GM21786 (cell line): ENCODE data around the gene EED.
"Not testable (repeated sequence)": the region's sequence is repeated elsewhere in the genome, so short reads cannot be mapped to it uniquely, and the experiment has no call there.

Experiments used
- ATAC-seq: cut with Tn5 transposase; IDR thresholded peaks from one replicate; pipeline ENCODE4 v1.9.1; 2021; ENCODE audit not compliant: unreplicated experiment

EED gene

DNA sequence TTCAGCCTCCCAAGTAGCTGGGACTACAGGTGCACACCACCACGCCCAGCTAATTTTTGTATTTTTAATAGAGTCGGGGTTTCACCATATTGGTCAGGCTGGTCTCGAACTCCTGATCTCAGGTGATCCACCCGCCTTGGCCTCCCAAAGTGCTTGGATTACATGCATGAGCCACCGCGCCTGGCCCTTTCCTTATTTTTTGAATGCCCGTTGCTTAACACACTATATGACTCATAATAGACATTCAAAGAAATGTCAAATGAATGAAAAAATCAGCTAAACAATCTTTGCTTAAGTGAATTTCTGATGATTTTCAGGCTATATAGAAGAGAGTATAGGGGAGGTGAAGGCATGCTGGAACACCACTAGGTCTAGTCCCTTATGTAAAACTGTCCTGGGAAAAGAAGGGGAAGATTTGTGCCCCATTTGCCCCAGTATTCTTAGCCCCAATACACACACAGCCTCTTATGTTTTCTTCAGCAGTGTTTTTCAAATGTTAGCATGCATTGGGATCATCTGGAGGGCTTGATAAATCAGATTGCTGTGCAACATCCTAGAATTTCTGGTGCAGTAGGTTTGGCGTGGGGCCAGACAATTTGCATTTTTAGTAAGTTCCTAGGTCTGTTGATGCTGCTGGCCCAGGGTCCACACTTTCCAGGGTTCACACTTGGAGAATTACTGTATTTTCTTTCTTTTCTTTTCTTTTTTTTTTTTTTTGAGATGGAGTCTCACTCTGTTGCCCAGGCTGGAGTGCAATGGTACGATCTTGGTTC lies 45.1 kb downstream of the EED start:
- ATAC-seq = not testable (repeated sequence)

DNA sequence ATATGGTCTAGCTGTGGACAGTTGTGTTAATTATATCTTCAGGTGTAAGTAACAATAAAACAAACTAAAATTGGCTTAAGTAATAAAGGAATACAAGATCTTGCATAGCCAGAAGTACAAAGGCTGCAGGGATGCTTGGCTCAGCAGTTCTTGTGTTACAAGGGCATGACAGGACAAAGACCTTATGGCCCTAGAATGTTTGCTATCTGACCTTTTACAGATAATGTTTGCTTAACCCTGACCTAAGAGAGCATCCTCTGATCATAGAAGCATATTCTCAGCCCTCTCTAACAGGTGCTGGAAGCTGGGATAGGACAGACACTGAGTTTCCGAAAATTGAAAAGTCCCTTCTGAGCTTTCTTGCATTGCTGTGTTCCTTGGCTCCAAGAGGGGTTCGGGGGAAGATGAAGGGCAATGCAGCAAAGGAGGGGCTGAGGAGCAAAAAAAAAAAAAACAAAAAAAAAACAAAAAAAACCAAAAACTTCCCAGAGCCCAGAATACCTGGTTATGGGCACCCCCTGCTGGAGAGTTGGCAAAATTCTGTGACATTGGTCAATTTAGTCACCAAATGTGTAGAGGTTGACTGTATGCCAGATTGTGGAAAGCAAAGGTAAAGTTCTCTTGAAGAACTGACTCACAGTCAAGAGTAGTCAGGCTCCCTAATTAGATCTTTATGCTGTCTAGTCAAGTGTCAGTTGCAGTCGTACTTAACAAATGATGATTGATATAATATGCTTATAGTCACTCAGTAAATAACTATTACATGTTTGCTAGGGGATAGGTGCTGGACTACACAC lies 47.1 kb downstream of the EED start:
- peak; percentile 20 for ATAC-seq

DNA sequence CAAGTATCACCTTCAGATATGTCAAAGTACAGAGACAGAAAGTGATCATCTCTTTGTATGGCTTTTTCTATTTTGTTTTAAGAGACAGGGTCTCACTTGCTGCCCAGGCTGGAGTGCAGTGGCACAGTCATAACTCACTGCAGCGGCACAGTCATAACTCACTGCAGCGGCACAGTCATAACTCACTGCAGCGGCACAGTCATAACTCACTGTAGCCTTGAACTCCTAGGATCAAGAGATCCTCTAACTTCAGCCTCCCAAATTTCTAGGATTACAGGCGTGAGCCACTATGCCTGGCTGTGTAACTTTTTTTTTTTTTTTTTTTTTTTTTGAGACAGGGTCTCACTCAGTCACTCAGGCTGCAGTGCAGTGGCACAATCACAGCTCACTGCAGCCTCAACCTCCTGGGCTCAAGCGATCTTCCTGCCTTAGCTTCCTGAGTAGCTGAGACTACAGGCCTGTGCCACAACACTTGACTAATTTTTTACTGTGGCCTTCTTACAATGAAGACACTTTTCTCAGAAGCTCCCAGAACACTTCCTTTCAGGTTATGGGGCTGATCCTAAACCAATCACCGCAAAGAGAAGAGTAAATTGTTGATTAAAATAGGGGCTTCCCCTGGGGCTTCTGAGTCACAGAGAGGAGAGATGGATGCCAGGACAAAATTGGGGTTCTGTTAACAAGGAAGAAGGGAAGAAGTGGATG lies 48.5 kb downstream of the EED start:
- ATAC-seq = peak; percentile 70

DNA sequence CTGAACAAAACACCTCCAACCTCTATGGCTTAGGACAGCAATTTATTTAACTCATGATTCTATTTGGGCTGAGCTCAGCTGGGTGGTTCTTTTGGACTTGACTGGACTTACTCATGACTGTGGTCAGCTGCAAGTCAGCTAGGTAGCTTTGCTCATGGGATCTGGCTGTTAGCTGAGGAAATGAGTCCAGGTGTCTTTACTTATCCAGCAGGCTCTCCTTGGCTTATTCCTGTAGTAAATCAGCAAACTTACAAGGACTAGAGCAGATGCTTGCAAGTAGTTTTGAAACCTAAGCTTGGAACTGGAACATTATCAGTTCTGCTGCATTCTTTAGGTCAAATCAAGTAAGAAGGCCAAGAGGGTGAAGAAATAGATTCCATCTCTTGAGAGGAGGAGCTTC lies 49.5 kb downstream of the EED start:
- ATAC-seq = no peak

DNA sequence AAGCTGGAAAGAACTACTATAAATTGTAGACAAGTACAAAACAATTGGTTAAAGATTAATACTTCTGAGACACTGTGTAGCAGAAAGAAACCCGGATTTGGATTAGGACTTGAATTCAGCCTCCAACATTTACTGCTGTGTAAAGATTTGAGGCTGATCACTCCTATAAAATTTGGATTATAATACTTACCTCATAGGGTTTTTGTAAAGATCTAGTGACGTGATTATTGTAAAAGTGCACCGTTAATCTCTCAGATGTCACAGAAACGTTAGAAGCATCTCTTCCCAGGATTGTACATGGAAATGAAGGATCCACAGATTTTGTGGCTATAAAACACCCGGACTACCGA lies 57.2 kb downstream of the EED start:
- no peak for ATAC-seq

DNA sequence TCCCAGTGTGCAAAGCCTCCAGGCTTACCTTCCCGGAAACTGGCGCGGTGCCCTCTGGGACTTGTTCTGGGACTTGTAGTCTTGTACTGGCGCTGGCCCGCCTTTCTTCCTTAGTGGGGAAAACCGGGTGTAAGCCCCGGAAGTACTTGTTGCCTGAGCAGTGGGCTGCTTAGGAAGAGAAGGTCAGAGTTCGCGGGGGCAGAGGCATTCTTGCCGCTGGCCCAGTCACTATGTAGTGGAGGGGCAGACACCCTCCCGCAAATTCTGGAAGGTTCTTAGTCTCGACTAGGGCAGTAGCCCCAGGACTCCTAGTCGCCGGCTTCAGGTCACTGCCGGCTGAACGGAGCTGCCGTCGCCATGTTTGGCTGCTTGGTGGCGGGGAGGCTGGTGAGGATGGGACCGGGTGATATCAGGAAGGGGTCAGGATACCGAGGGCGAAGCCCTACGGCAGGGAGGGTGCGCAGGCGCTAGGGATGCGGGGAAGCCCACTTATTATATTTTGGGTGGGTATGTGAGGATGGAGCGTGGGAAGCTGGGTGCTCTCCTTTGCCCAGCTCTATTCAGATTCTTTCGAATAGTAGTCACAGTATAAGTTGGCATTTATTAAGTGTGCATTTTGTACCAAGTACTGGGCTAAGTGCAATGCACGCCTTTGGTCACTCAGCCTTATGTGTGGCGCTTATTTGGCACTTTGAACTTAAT lies 57.7 kb downstream of the EED start, which contains the start of gene HIKESHI:
Gene HIKESHI (plus strand): TSS at position 149 of the 702 bp plus-strand sequence. CDS start 209 bp downstream, at position 358.
- peak; percentile 100 for ATAC-seq

DNA sequence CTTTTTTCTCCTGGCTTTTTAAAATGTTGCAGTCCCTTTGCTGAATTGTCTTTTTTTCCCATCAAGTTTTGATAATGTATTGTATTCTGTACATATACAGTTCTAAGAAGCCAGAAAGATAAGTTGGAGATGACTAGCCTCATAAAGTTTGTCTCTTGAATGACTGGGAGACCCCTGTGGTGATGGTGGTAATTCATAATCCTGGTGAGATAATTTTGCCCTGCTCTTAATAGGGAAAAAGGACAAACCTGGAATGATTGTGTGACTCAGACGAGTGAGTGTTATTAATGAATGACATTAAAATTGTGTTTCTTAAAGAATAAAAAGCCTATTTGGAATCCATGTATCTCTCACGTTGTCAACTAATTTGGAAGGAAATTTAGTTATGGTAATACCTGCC lies 58.7 kb downstream of the EED start:
- no peak for ATAC-seq

DNA sequence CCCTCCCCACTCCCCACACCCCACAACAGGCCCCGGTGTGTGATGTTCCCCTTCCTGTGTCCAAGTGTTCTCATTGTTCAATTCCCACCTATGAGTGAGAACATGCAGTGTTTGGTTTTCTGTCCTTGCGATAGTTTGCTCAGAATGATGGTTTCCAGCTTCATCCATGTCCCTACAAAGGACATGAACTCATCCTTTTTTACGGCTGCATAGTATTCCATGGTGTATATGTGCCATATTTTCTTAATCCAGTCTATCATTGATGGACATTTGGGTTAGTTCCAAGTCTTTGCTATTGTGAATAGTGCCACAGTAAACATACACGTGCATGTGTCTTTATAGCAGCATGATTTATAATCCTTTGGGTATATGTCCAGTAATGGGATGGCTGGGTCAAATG lies 64.2 kb downstream of the EED start:
- not testable (repeated sequence) for ATAC-seq

DNA sequence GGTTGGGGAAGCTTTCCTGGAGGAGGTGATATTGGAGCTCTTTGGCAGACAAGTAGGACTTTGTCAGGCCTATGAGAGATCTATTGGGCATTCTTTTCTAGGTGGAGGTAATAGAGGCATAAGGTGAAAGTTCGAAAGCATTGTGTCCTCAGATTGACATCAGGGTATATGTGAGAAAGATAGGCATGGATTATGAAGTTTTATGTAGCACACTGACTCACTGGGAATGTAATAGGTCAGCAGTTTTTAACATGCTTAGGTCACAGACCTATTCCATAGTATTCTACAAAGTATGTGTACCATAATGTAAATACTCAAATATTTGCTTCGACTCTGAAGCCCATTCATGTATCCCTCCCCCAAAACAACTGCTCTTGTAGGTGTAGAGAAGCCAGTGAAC lies 69.2 kb downstream of the EED start:
- ATAC-seq = no peak

DNA sequence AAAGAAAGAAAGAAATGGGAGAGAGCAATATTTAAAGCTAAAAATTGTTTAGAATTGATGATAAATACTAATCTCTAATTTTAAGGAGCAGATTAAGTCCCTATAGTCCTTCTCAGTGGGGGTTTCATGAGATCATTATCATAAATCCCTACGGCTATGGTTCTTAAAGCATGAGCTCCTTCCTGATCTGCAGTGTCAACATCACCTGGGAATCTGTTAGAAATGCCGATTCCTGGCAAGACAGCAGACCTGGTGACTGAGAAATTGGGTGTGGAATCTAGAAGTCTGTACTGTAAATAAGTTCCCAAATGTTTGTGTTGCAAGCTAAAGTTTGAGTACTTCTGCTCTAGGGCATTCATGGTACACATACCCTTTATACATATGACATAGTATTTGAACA lies 70.1 kb downstream of the EED start:
- no peak for ATAC-seq
